HS-27A (cell line): Measurements from ENCODE around the gene AMPH.

Source experiments
- DNase-seq: peaks from one replicate; pipeline ENCODE4 v3.0.0-alpha.2; 2012; ENCODE audit warnings: low read depth, missing footprints

Gene AMPH

GRCh38 chr7:38542156-38542555 is 89.0 kb downstream of the AMPH start:
- no peak for DNase-seq

GRCh38 chr7:38541440-38541839 is 89.7 kb downstream of the AMPH start:
- DNase-seq = no peak

- no peak for DNase-seq
These were observed 91.6 kb downstream of the AMPH start for GRCh38 chr7:38539477-38540081.

- no peak for DNase-seq
These were observed 96.1 kb downstream of the AMPH start for GRCh38 chr7:38535073-38535472.

- DNase-seq = no peak
These were observed 105.3 kb downstream of the AMPH start for GRCh38 chr7:38525857-38526256.

GRCh38 chr7:38524786-38525185 is 106.4 kb downstream of the AMPH start:
- DNase-seq = no peak

GRCh38 chr7:38520741-38521140 is 110.4 kb downstream of the AMPH start:
- no peak for DNase-seq

- no peak for DNase-seq
These were observed 112.6 kb downstream of the AMPH start for GRCh38 chr7:38518541-38518940.

- DNase-seq = no peak
These were observed 118.5 kb downstream of the AMPH start for GRCh38 chr7:38512704-38513103.

- no peak for DNase-seq
These were observed 118.9 kb downstream of the AMPH start for GRCh38 chr7:38512291-38512690.

GRCh38 chr7:38507384-38507783 is 123.8 kb downstream of the AMPH start:
- DNase-seq = no peak

- DNase-seq = no peak
These were observed 124.4 kb downstream of the AMPH start for GRCh38 chr7:38506756-38507155.

GRCh38 chr7:38506004-38506403 is 125.2 kb downstream of the AMPH start:
- DNase-seq = no peak

- no peak for DNase-seq
These were observed 126.5 kb downstream of the AMPH start for GRCh38 chr7:38504684-38505083.

GRCh38 chr7:38502848-38503247 is 128.3 kb downstream of the AMPH start:
- no peak for DNase-seq

- DNase-seq = no peak
These were observed 128.9 kb downstream of the AMPH start for GRCh38 chr7:38502289-38502688.

- no peak for DNase-seq
These were observed 139.2 kb downstream of the AMPH start for GRCh38 chr7:38492010-38492409.

GRCh38 chr7:38482521-38482920 is 148.7 kb downstream of the AMPH start:
- no peak for DNase-seq

- no peak for DNase-seq
These were observed 149.8 kb downstream of the AMPH start for GRCh38 chr7:38481401-38481800.

- DNase-seq = no peak
These were observed 152.8 kb downstream of the AMPH start for GRCh38 chr7:38478404-38478803.

- no peak for DNase-seq
These were observed 153.8 kb downstream of the AMPH start for GRCh38 chr7:38477333-38477732.

- DNase-seq = no peak
These were observed 154.4 kb downstream of the AMPH start for GRCh38 chr7:38476764-38477163.

GRCh38 chr7:38465956-38466355 is 165.2 kb downstream of the AMPH start:
- no peak for DNase-seq
